NAMALWA (cell line): ENCODE results near the gene DAB2.
"Not testable (repeated sequence)": the region's sequence is repeated elsewhere in the genome, so short reads cannot be mapped to it uniquely, and the experiment has no call there.

ENCODE experiments used
- DNase-seq: peaks from one replicate; pipeline ENCODE4 v3.0.0-alpha.2; 2015; ENCODE audit warnings: low spot score

The DAB2 gene

GRCh38 chr5:39340506-39340905 lies 84.3 kb downstream of the DAB2 start:
- DNase-seq, result no peak

DNA sequence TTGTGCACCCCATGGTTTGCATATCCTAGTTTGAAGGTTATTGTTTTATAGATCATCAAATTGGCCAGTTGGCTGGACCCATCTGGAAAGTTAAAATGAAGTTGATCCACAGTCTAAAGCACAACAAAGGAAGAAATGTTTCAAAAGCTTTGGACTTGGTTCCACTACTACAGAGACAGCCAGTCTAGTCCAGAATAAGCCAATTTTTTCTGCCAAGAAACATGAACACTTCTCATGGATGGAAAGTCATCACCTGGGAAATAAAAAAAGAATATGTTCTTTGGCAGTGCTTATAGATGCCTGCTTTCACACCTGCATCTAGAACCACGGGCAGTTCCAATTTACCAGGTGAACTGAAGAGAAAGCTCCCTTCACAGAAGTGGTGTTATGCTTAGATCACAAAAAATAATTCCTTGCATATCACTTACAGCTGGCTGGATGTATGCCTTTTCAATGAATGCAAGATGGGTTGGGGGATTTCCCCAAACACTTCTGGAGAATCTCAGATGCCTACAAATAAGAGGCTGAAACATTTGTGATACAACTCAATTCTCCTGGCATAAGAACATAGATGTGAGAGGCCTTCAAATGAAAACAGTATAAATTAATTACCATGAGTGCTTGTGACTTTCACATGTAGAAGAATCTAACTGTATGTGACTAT lies 87.4 kb downstream of the DAB2 start:
- no peak for DNase-seq

GRCh38 chr5:39334296-39334695 lies 90.5 kb downstream of the DAB2 start:
- not testable (repeated sequence) for DNase-seq

GRCh38 chr5:39333104-39333503 lies 91.7 kb downstream of the DAB2 start:
- DNase-seq, result no peak

DNA sequence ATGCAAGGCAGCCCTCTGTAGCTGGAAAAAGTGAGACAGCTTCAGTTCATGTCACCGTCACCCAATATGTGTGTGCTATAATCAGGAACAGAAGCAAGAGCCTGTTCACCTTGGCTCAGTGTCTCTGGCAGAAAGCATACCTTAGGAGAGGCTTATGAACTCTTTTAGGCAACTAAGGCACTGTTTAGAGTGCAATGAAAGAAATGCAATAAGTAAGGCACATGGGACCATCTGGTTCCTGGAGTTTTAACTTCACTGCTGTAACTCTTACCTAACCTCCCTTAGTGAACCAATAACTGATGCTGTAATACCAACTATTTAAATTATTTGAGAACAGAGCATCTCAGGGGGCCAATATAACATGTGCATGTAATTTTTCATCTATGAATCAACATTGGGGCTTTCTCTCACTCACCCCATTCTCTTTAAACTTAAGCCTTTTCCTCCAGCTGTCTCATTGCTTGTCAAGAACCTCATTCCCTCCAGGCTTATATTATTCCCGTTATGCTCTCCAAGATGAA lies 92.9 kb downstream of the DAB2 start:
- no peak for DNase-seq

GRCh38 chr5:39328731-39329130 lies 96.0 kb downstream of the DAB2 start:
- DNase-seq, result no peak

GRCh38 chr5:39323542-39323941 lies 101.2 kb downstream of the DAB2 start:
- no peak for DNase-seq
